Fibroblast of gingiva (primary cell): ENCODE data around the gene PPP4R4.

Experiments used
- DNase-seq: peaks from one replicate; pipeline ENCODE4 v3.0.0-alpha.2; 2011; ENCODE audit warnings: low read depth

PPP4R4 gene, protein sequence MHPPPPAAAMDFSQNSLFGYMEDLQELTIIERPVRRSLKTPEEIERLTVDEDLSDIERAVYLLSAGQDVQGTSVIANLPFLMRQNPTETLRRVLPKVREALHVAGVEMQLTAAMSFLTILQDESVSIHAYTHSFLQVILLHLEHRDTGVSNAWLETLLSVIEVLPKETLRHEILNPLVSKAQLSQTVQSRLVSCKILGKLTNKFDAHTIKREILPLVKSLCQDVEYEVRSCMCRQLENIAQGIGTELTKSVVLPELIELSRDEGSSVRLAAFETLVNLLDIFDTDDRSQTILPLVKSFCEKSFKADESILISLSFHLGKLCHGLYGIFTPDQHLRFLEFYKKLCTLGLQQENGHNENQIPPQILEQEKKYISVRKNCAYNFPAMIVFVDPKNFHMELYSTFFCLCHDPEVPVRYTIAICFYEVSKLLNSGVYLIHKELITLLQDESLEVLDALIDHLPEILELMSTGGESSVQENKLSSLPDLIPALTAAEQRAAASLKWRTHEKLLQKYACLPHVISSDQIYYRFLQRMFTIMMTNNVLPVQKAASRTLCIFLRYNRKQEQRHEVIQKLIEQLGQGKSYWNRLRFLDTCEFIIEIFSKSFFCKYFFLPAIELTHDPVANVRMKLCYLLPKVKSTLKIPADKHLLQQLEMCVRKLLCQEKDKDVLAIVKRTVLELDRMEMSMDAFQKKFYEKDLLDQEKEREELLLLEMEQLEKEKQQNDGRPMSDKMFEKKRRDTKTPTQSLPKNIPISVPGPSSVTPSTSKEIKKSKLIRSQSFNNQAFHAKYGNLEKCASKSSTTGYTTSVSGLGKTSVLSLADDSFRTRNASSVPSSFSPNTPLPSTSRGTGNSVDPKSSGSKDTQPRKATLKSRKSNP

GRCh38 chr14:94173885-94174603 lies at the start of gene PPP4R4:
Gene PPP4R4, plus strand, starts transcription at chr14:94174322. Its CDS starts 144 bp downstream, at chr14:94174466.
- DNase-seq = peak; percentile 84

DNA sequence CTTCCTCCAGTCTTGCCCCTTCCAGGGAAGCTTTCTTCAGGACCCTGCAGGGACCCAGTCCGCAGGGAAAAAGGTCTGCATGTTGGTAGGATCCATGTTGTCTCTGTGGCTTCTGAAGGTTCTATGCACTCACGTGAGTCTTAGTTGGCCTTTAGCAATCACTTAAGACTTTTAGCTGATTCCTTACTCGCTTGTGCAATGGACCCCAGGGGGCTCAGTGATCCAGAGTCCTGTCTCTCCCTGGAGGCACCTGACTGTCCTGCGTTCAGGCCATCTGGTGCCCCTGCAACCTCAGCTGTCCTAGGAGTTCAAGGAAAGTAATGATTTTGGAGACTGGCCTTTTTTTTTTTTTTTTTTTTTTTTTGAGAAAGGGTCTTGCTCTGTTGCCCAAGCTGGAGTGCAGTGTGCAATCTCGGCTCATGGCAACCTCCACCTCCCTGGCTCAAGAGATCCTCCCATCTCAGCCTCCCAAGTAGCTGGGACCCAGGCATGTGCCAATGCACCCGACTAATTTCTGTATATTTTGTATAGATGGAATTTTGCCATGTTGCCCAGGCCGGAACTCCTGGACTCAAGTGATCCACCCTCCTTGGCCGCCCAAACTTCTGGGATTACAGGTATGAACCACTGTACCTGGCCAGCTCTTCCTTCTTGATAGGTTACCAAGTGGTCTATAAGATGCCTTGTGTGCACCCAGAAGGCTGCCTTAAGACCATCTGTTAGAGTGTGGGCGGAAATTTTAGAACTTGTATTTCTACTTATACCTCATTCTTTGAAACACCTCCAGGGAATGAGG lies 49.3 kb upstream of the PPP4R4 start:
- no peak for DNase-seq

- no peak for DNase-seq
These were observed 48.3 kb upstream of the PPP4R4 start for GRCh38 chr14:94125659-94126418.

DNA sequence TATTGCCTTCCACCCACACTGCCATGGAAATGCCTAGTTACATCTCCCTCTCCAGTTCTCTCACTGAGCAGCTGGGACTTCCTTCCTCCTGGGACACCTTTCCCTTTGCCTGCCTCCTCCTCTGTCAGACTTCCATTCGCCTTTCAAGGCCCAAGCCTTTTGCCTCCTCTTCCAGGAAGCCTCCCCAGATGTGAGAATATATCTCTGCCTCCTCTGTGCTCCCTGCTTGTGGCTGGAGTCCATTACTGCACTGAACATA lies 47.8 kb upstream of the PPP4R4 start:
- DNase-seq = no peak

- no peak for DNase-seq
These were observed 47.3 kb upstream of the PPP4R4 start for GRCh38 chr14:94126800-94127199.

- DNase-seq = no peak
These were observed 46.8 kb upstream of the PPP4R4 start for GRCh38 chr14:94127330-94127729.

GRCh38 chr14:94128216-94128839 lies 45.8 kb upstream of the PPP4R4 start:
- no peak for DNase-seq

GRCh38 chr14:94129111-94129757 lies 44.9 kb upstream of the PPP4R4 start, which contains the start of gene IFI27L2:
Gene IFI27L2, minus strand, starts transcription at chr14:94129604. Its CDS starts 40 bp downstream, at chr14:94129564.
- DNase-seq = peak; percentile 86

- DNase-seq = peak; percentile 40
These were observed 44.2 kb upstream of the PPP4R4 start for GRCh38 chr14:94129758-94130414.

DNA sequence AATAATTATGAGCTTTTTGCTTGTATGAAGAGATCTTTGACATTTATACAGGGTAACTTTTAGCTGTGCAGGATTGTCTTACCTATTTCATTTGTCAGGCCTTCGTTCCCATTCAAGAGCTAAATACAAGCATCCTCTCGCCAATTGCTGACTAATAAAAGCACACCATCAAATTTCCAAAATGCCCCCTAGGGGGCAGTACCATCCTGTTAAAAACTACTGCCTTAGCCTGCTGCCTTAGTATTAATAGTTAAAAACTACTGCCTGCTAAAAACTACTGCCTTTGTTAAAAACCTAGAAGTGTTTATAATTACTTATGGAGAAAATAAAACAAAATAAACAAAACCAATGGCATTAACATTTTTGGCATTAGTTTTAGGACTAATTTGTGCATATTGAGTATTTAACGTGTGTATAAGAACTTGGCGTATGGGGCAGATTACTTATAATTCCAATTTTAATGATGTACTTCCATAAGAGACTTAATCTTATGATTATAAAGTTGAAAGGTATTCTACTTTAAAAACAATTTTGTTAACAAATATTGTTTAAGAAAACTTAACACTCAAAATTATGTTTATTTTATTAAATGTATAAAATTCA lies 41.7 kb upstream of the PPP4R4 start:
- DNase-seq = peak; percentile 54

DNA sequence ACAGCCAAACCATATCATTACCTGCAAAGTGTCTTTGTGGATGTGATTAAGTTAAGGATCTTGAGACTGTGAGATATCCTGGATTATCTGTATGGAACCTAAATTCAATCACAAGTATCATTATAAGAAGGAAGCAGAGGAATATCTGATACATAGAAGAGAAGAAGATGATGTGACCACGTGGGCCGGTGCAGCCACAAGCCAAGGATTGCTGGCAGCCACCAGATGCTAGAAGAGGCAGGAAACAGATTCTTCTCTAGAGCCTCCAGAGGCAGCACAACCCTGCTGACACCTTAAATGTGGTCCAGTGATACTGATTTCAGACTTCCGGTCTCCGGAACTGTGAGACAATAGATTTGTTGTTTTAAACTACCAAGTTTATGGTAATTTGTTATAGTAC lies 38.6 kb upstream of the PPP4R4 start:
- DNase-seq = no peak

DNA sequence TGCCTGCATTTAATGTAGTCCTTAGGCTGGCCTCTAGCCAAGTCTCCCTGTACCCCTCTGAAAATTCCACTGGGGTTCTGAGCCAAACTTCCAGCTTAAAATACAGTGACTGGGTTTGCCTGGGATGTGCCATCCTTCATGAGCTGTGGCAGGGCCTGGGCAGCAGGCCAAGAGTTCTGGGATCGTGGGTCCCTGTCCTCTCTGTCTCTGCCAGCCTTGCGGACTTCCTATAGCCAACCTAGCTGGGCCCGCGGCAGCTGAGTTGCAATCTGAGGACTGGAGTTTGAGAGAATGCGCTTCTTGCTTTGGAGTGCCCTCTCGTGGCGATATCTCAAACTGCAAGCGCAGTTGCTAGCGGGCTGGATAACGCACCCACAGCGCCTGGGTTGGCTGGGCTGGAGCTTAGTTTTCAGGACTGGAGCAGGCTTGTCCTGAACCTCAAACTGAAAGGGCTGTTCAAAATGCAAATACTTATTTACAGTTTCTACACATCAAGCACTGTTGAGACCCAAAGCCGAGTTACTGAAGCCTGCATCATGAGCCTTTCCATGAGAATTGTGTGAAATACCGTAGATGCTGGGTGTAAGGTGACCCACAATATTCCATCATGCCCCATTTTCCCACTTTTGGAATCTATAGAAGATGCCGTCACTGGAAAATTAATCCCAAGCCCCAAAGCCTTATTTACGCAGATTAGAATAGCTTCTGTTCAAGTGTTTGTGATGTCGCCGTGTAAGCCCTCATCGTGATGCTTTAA lies 37.4 kb upstream of the PPP4R4 start:
- DNase-seq = peak; percentile 71

GRCh38 chr14:94138251-94138650 lies 35.9 kb upstream of the PPP4R4 start:
- no peak for DNase-seq

GRCh38 chr14:94139006-94139405 lies 35.1 kb upstream of the PPP4R4 start:
- no peak for DNase-seq

DNA sequence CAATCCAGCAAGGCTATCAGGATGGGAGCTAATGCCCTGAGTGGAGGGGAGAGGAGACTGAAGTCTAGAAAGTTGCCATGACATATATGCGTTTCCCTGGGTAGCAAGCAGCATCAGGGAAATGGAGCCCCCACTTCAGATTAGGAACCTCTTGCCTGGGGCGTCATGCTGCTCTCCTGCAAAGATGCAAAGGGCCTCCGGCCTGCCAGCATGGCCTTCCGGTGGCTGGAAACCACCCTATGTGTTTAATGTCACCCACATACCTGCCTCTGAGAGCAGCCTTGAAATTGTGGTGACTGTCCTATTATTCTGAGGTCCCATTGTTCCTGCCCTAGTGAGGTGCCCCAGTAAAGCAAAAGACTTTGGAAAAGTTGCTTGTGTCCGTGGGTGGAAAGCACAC lies 34.7 kb upstream of the PPP4R4 start:
- DNase-seq = no peak

GRCh38 chr14:94142247-94142646 lies 31.9 kb upstream of the PPP4R4 start:
- DNase-seq = no peak

DNA sequence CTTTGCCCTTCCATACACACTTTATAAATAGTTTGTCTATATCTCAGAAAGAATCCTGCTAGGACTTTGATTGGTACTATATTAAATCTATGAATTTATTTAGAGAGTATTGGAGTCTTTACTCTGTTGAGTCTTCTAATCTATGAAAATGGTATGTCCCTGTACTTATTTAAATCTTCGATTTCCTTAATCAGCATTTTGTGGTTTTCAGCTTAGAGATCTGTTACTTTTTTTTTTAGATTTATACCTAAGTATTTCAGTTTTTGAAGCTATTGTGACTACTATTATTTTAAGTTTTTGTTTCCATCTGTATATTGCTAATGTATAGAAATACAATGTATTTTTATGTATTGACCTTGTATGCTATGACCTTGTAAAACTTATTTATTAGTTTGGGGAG lies 31.3 kb upstream of the PPP4R4 start:
- DNase-seq = no peak

GRCh38 chr14:94143239-94143638 lies 30.9 kb upstream of the PPP4R4 start:
- no peak for DNase-seq
